Osteocyte (in vitro differentiated cells): ENCODE results near the gene JAK2. TPM values are rescaled to one million over a fixed set of nuclear protein-coding genes. Genes with fewer than 3 reads are reported as not detected.
A peak's percentile ranks its signal among the peaks of the same experiment; 100 is the strongest.

Experiments used
- DNase-seq: peaks from one replicate; pipeline ENCODE4 v3.0.0; 2021; ENCODE audit warnings: mixed read lengths; ENCODE audit not compliant: unreplicated experiment; ENCODE audit errors: extremely low spot score
- H3K27ac Mint-ChIP-seq: one replicate; pipeline ENCODE4 v1.8.0; 2021; ENCODE audit warnings: mild to moderate bottlenecking, mixed read lengths; ENCODE audit not compliant: unreplicated experiment
- H3K27me3 Mint-ChIP-seq: one replicate; pipeline ENCODE4 v1.8.0; 2021; ENCODE audit warnings: mixed read lengths; ENCODE audit not compliant: unreplicated experiment
- H3K36me3 Mint-ChIP-seq: one replicate; pipeline ENCODE4 v1.8.0; 2021; ENCODE audit warnings: mixed read lengths; ENCODE audit not compliant: unreplicated experiment
- H3K4me1 Mint-ChIP-seq: one replicate; pipeline ENCODE4 v1.8.0; 2021; ENCODE audit warnings: mixed read lengths; ENCODE audit not compliant: unreplicated experiment
- H3K4me3 Mint-ChIP-seq: one replicate; pipeline ENCODE4 v1.8.0; 2021; ENCODE audit warnings: mild to moderate bottlenecking, moderate library complexity, mixed read lengths; ENCODE audit not compliant: unreplicated experiment
- H3K9me3 Mint-ChIP-seq: one replicate; pipeline ENCODE4 v1.8.0; 2021; ENCODE audit warnings: mixed read lengths; ENCODE audit not compliant: unreplicated experiment
- CTCF ChIP-seq: fragments of 200-600 bp; sonication (generic); IDR thresholded peaks from 2 replicates; pipeline ENCODE4 v1.5.0; 2021; ENCODE audit warnings: antibody characterized with exemption, mild to moderate bottlenecking, moderate library complexity
- total RNA-seq: library from RNA; stranded (reverse); gene quantifications from 2 replicates; pipeline ENCODE4 v1.2.1, GENCODE V29; 2021

The JAK2 gene
- total RNA-seq, 1 donor from 2014 or later: 24.6 TPM

- Mint-ChIP-seq H3K27me3 (no peaks in the 10 kb centered on the region), H3K4me1 (peaks cover 32% of the 10 kb centered on the region), H3K36me3 (peaks cover 44% of the 10 kb centered on the region), H3K4me3 (no peak overlapping the region), H3K9me3 (peaks cover 16% of the 10 kb centered on the region), H3K27ac (peak overlapping the region; percentile 50)
- TF ChIP-seq CTCF: no peak
- DNase-seq: no peak
Measured at GRCh38 chr9:4994166-4994890, 9.3 kb downstream of the JAK2 start.

- DNase-seq: no peak
- no peak for TF ChIP-seq CTCF
- Mint-ChIP-seq H3K9me3 (peaks cover 18% of the 10 kb centered on the region), H3K27ac (no peak overlapping the region), H3K4me1 (peaks cover 30% of the 10 kb centered on the region), H3K27me3 (no peaks in the 10 kb centered on the region), H3K36me3 (peaks cover 49% of the 10 kb centered on the region), H3K4me3 (no peak overlapping the region)
Measured at GRCh38 chr9:4997196-4997595, 12.1 kb downstream of the JAK2 start.

- DNase-seq: no peak
- no peak overlapping the region for H3K4me3 Mint-ChIP-seq
Measured at GRCh38 chr9:4997631-4998030, 12.6 kb downstream of the JAK2 start.

GRCh38 chr9:5002811-5003210, 17.7 kb downstream of the JAK2 start:
- Mint-ChIP-seq H3K36me3 (peaks cover 55% of the 10 kb centered on the region), H3K27me3 (no peaks in the 10 kb centered on the region), H3K27ac (peak overlapping the region; percentile 14), H3K9me3 (peaks cover 27% of the 10 kb centered on the region), H3K4me3 (no peak overlapping the region), H3K4me1 (peaks cover 9% of the 10 kb centered on the region)
- no peak for DNase-seq
- no peak for TF ChIP-seq CTCF

More at GRCh38 chr9:4997631-4998030, 12.6 kb downstream of the JAK2 start:
- Mint-ChIP-seq H3K27ac (no peak overlapping the region), H3K36me3 (peaks cover 47% of the 10 kb centered on the region), H3K9me3 (peaks cover 16% of the 10 kb centered on the region), H3K27me3 (no peaks in the 10 kb centered on the region), H3K4me1 (peaks cover 32% of the 10 kb centered on the region)
- TF ChIP-seq CTCF: no peak

GRCh38 chr9:5004481-5004880, 19.4 kb downstream of the JAK2 start:
- peaks cover 21% of the 10 kb centered on the region for H3K4me1 Mint-ChIP-seq
- peaks cover 51% of the 10 kb centered on the region for H3K36me3 Mint-ChIP-seq
- H3K27me3 Mint-ChIP-seq: no peaks in the 10 kb centered on the region
- H3K9me3 Mint-ChIP-seq: peaks cover 27% of the 10 kb centered on the region
- peak overlapping the region; percentile 7 for H3K27ac Mint-ChIP-seq
- DNase-seq: no peak
- H3K4me3 Mint-ChIP-seq: no peak overlapping the region
- no peak for TF ChIP-seq CTCF
